OCI-LY7 (cell line): Measurements from ENCODE around the gene CEP72.

Source experiments
- CTCF ChIP-seq: fragments of 200-600 bp; sonication (generic); conservative IDR thresholded peaks from 2 replicates; pipeline ENCODE4 v1.5.1; 2014; ENCODE audit warnings: mild to moderate bottlenecking, antibody characterized with exemption, low read length, moderate library complexity, mixed read lengths
- EZH2phosphoT487 ChIP-seq: fragments of 200-600 bp; sonication (generic); IDR thresholded peaks from 2 replicates; pipeline ENCODE4 v1.6.1; 2018; ENCODE audit warnings: low read depth, borderline replicate concordance, mild to moderate bottlenecking, mixed run types, antibody characterized with exemption, low read length, moderate library complexity, mixed read lengths

- TF ChIP-seq CTCF (no peak), EZH2phosphoT487 (no peak)
Measured at GRCh38 chr5:611731-612486, at the start of gene CEP72.
